Transverse colon (tissue), 3 donors: ENCODE measurements around the gene BIRC7.

Experiments
- CTCF ChIP-seq, 5 experiments: fragments of 200-600 bp in 3 of 5; fragments of 450-650 bp in 2 of 5; sonication (generic) in 3 of 5; IDR thresholded peaks; 1 replicate in 2 of 5; 2 replicates in 3 of 5; pipeline ENCODE4 v1.5.1; 2016 to 2017; ENCODE audit warnings: antibody characterized with exemption in 5 of 5, inconsistent platforms in 3 of 5, mild to moderate bottlenecking in 2 of 5, moderate library complexity in 1 of 5
- EP300 ChIP-seq: sonication (generic); formaldehyde crosslinking; IDR thresholded peaks from one replicate; pipeline ENCODE4 v1.6.1; 2017; ENCODE audit warnings: antibody characterized with exemption, low read depth
- POLR2A ChIP-seq: fragments of 450-650 bp; IDR thresholded peaks from one replicate; pipeline ENCODE4 v1.6.1; 2016; ENCODE audit warnings: antibody characterized with exemption, mild to moderate bottlenecking, moderate library complexity

GRCh38 chr20:63215101-63216040 is 20.3 kb upstream of the BIRC7 start:
- TF ChIP-seq CTCF (IDR thresholded peaks at IDR 0.05) (peak in 3 of 5 experiments; percentile 16 to 31 (median 22)), POLR2A (no peak), EP300 (no peak)
